ENCODE results near the gene PTPN18. TPM values are rescaled to one million over a fixed set of nuclear protein-coding genes. Genes with fewer than 3 reads are reported as not detected.

PTPN18 gene
- total RNA-seq, 1 experiment from 2014 or later, result 16.3 TPM

DNA sequence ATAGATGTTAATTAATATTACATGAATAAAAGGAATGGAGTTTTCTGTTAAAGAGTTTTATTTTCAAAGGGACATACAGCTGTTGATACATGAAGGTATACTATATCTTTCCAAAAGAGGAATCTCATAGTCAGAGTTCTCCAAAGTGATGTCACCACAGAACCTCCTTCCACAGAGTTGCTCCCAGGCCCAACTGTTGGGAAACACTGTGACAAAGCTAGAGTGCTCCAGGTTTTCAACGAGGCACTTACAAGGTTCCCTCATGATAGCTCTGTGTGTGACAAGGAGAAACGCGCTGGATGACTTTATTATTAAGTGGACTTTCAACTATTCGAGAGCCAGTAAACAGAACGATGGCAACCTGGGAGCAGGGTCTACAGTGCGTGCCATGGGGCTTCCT, 33.5 kb downstream of the PTPN18 start:
- H3K4me2 ChIP-seq (ENCODE audit: insufficient read depth, insufficient read length, low read length), result no peak overlapping the region
- no peak overlapping the region for H2BK12ac ChIP-seq (ENCODE audit: insufficient read length, low read depth, low read length)
- H3K79me1 ChIP-seq (ENCODE audit: insufficient read depth, low read depth, low read length, poor library complexity, severe bottlenecking), result no peaks in the 10 kb centered on the region
- no peak overlapping the region for H2BK20ac ChIP-seq (ENCODE audit: low read depth, low read length, poor library complexity, severe bottlenecking)
- H3K9ac ChIP-seq (ENCODE audit: extremely low read depth, insufficient read length, low read length), result no peak overlapping the region
- TF ChIP-seq, protein P1, sequence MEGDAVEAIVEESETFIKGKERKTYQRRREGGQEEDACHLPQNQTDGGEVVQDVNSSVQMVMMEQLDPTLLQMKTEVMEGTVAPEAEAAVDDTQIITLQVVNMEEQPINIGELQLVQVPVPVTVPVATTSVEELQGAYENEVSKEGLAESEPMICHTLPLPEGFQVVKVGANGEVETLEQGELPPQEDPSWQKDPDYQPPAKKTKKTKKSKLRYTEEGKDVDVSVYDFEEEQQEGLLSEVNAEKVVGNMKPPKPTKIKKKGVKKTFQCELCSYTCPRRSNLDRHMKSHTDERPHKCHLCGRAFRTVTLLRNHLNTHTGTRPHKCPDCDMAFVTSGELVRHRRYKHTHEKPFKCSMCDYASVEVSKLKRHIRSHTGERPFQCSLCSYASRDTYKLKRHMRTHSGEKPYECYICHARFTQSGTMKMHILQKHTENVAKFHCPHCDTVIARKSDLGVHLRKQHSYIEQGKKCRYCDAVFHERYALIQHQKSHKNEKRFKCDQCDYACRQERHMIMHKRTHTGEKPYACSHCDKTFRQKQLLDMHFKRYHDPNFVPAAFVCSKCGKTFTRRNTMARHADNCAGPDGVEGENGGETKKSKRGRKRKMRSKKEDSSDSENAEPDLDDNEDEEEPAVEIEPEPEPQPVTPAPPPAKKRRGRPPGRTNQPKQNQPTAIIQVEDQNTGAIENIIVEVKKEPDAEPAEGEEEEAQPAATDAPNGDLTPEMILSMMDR (conservative IDR thresholded peaks at IDR 0.05), result no peak
- no peak overlapping the region for H3T11ph ChIP-seq (ENCODE audit: low read length)
- H3K27me3 Mint-ChIP-seq (ENCODE audit: low read depth), result peaks cover 18% of the 10 kb centered on the region
- no peak overlapping the region for H3K27ac ChIP-seq (ENCODE audit: insufficient read length, low read depth, low read length)
- no peak overlapping the region for H3K27ac Mint-ChIP-seq
- H3K14ac ChIP-seq (ENCODE audit: insufficient read depth, low read length), result no peak overlapping the region
- H2AFZ ChIP-seq (ENCODE audit: low read length), result no peak overlapping the region
- H2BK120ac ChIP-seq (ENCODE audit: low read depth, low read length, poor library complexity, severe bottlenecking), result no peak overlapping the region
- no peak overlapping the region for H3K56ac ChIP-seq (ENCODE audit: insufficient read length, low read depth, low read length)
- no peak overlapping the region for H4K8ac ChIP-seq (replicated peaks; ENCODE audit: insufficient read length, low read depth, low read length)
- H3K4me1 ChIP-seq (ENCODE audit: insufficient read depth, low read length), result peaks cover 3% of the 10 kb centered on the region; the same call in 1 of the 2 replicates
- H3K4ac ChIP-seq (ENCODE audit: low read depth, low read length), result no peak overlapping the region
- no peak for DNase-seq
- H3K4me1 Mint-ChIP-seq, result peaks cover 28 to 29% of the 10 kb centered on the region in 2 experiments
- no peak overlapping the region for H3K23ac ChIP-seq (ENCODE audit: insufficient read length, low read depth, low read length)
- H2BK5ac ChIP-seq (ENCODE audit: insufficient read length, low read length), result no peak overlapping the region
- H2BK15ac ChIP-seq (ENCODE audit: low read depth, low read length), result no peak overlapping the region
- H3K4me3 Mint-ChIP-seq, result no peak overlapping the region
- no peaks in the 10 kb centered on the region for H3K9me3 ChIP-seq (ENCODE audit: control insufficient read depth, low read depth, low read length)
- no CpG with 5 or more reads among the region's 6 CpGs for WGBS (ENCODE audit: extremely low coverage, insufficient read length, low lambda C conversion rate)
- H3K36me3 Mint-ChIP-seq (ENCODE audit: insufficient read depth in 1 of 3, low read depth in 3 of 3), result no peaks in the 10 kb centered on the region
- no peaks in the 10 kb centered on the region for H4K20me1 ChIP-seq (ENCODE audit: control insufficient read depth, insufficient read depth, insufficient read length)
- H3K18ac ChIP-seq (ENCODE audit: insufficient read length, low read depth, low read length), result no peak overlapping the region
- H4K91ac ChIP-seq (ENCODE audit: insufficient read length, low read depth, low read length), result no peak overlapping the region
- H4K5ac ChIP-seq (ENCODE audit: insufficient read length, low read depth, low read length), result no peak overlapping the region
- no peaks in the 10 kb centered on the region for H3K79me2 ChIP-seq (ENCODE audit: insufficient read depth, low read length)
- H3K23me2 ChIP-seq (ENCODE audit: insufficient read length, low read depth, low read length, poor library complexity, severe bottlenecking), result no peaks in the 10 kb centered on the region
- no peaks in the 10 kb centered on the region; a peak in 1 of 5 replicates for H3K9me3 Mint-ChIP-seq
- H3K27me3 ChIP-seq (ENCODE audit: insufficient read depth, low read length), result peaks cover 3% of the 10 kb centered on the region; the same call in 1 of the 2 replicates
- H2AK5ac ChIP-seq (ENCODE audit: insufficient read length, low read length), result no peak overlapping the region
